H1 (cell line): ENCODE results near the gene POLR1C. TPM values are rescaled to one million over a fixed set of nuclear protein-coding genes. Genes with fewer than 3 reads are reported as not detected.

ENCODE experiments used
- ATF2 ChIP-seq: IDR thresholded peaks from 2 replicates; pipeline ENCODE4 v1.6.1; 2012; ENCODE audit warnings: low read length, inconsistent platforms
- CTCF ChIP-seq, 3 experiments: IDR thresholded peaks; 1 replicate in 2 of 3; 2 replicates in 1 of 3; pipeline versions ENCODE4 v1.5.1 to v1.6.1; 2011; ENCODE audit warnings: low read length in 3 of 3, mild to moderate bottlenecking in 3 of 3, inconsistent platforms in 2 of 3, low read depth in 1 of 3, moderate library complexity in 1 of 3; ENCODE audit not compliant: insufficient read depth in 1 of 3; ENCODE audit errors: control extremely low read depth in 1 of 3
- RAD21 ChIP-seq, 2 experiments: IDR thresholded peaks in 1 of 2; conservative IDR thresholded peaks in 1 of 2; 2 replicates each; pipeline ENCODE4 v1.6.1; 2011; ENCODE audit warnings: low read depth in 2 of 2, low read length in 2 of 2, improper control_type of control experiment in 1 of 2, inconsistent platforms in 1 of 2, mild to moderate bottlenecking in 1 of 2, moderate library complexity in 1 of 2
- polyA plus RNA-seq, 7 experiments: library from polyadenylated mRNA; depleted of rRNA in 3 of 7; stranded (reverse) in 5 of 7; unstranded in 2 of 7; fragments of >200 nt in 5 of 7; fragments of 200-250 nt in 2 of 7; gene quantifications; 1 replicate in 5 of 7; 2 replicates in 1 of 7; 4 replicates in 1 of 7; pipeline versions ENCODE4 v1.2.1 to v1.2.3, GENCODE V29; 2011 to 2013; ENCODE audit warnings: missing spikeins in 2 of 7, mixed read lengths in 2 of 7
- total RNA-seq: library from RNA; stranded (reverse); fragmentation: NEBNext Ultra II Directional; extraction: Animal tissue kit (Norgen Biotek cat#: 25700); gene quantifications from 2 replicates; pipeline ENCODE4 v1.2.1, GENCODE V29; 2021

The POLR1C gene
- total and polyA plus RNA-seq, 2 of the 8 experiments (the other 6 are each of a cell fraction or from before 2014, with no cell fraction given): 42.9 to 49.6 TPM

GRCh38 chr6:43496370-43497128, 20.3 kb upstream of the POLR1C start (continued):
- TF ChIP-seq CTCF (IDR thresholded peaks at IDR 0.05; ENCODE audit: control extremely low read depth in 1 of 3, insufficient read depth in 1 of 3, low read depth in 1 of 3, low read length in 3 of 3): peak; percentile 71 to 88 (median 79)
- peak; percentile 90 to 91 for TF ChIP-seq RAD21 (IDR thresholded peaks at IDR 0.05 in 1 of 2, conservative IDR thresholded peaks at IDR 0.05 in 1 of 2; ENCODE audit: low read depth in 2 of 2, low read length in 2 of 2)
- TF ChIP-seq ATF2: no peak
